Measurements from ENCODE around the gene C12orf56.

The C12orf56 gene, protein sequence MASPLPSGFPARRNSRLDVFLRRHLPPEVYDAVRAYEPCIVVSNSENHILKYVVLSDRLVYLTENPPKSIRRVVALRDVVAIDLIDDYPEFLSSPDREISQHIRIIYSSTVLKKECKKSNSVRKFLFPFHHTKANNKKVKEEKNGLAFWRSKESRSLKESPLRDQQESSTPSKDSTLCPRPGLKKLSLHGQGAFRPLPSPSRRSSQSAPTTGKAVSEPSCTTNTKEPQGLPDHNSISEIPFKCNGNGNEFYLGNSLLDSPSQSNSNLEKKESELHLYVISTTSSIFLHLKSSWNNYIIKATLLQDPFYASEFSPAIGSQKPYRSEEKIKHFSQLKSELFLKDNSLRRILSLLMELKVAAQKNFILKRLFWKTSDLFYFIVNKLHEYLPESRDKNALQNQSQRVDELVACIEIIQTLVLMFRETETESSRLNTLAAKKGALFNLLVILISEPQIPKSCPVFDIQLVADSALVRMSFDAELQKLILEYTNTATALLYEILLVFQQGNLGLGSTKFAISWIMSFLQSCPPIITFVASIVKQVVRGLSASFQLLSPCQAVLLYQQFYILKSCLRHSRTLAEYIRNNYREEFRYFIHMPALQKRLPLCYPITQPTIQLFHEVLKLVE

DNA sequence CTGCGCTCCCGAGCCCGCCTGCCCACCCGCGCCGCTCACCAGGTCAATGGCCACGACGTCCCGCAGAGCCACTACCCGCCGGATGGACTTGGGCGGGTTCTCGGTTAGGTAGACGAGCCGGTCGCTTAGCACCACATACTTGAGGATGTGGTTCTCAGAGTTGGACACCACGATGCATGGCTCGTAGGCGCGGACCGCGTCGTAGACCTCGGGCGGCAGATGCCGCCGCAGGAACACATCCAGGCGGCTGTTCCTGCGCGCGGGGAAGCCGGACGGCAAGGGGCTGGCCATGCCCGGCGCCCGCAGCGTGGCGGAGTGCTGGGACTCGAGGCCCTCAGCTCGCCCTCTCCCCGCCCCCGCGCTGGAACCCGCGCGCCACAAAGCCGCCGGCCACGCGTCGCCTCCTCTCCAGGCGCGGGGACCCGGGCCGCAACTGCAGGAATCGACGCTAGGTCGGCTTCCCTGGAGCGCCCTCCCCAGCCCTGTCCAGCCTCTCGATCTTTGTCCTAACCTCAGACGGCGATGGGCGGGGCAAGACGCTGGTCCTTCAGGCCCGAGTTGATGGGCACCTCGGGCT lies at the start of gene C12orf56:
Gene C12orf56, minus strand, starts transcription at position 484 of the 577 bp plus-strand sequence. Its CDS starts 193 bp downstream, at position 291.
- DNase-seq = peak in 1 of 4 experiments; percentile 17

DNA sequence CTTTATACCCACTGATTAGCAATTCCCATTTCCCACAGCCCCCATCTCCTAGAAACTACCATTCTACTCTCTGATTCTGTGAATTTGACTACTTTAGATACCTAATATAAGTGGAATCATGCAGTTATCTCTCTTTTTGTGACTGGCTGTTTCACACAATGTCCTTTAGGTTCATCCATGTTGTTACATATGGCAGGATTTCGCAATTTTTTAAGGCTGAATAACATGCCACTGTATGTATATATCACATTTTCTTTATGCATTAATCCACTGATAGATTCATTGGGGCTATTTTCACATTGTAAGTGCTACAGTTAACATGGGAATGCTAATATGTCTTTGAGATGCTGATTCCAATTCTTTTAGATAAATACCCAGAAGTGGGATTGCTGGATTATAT lies 49.5 kb upstream of the C12orf56 start:
- no peak for DNase-seq

DNA sequence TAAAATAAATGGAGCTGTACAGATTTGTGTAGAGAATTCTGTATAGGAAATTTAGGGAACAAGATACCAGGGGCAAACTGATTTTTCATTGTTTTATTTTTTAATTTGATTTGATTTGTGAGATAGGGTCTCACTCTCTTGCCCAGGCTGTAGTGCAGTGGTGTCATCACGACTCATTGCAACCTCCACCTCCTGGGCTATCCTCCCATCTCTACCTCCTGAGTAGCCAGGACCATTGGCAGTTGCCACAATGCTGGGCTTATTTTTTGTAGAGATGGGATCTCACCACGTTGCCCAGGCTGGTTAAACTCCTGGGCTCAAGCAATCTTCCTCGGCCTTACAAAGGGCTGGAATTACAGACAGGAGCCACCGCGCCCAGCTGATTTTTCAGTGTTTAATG lies 43.4 kb upstream of the C12orf56 start:
- no peak for DNase-seq

DNA sequence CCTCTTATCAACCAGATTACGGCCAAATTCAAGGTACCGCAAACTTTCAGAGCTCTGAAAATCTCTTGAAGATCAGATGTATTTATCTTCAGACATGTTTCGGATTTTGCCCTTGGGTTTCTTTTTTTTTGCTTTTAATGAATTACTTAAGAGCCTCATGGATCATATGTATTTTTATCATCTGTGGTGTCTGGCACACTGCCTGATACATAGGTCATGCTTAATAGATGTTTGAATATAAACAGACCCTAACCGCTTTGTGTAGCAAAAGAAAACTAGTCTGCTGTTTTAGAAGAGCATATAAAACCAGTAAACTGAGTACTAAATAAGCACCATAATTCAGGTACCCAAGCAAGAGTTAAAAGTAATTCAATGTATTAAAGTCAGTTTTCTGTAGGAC lies 41.2 kb upstream of the C12orf56 start:
- DNase-seq = no peak

DNA sequence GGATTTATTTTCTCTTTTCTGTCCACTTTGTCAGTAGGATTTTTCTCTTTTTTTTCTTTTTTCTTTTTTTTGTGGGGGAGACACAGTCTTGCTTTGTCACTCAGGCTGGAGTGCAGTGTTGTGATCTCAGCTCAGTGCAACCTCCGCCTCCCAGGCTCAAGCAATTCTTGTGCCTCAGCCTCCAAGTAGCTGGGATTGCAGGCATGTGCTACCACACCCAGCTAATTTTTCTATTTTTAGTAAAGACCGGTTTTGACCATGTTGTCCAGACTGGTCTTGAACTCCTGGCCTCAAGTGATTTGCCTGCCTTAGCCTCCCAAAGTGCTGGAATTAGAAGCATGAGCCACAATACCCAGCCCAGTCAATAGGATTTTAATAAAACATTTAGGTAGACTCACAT lies 40.3 kb upstream of the C12orf56 start:
- DNase-seq = no peak

DNA sequence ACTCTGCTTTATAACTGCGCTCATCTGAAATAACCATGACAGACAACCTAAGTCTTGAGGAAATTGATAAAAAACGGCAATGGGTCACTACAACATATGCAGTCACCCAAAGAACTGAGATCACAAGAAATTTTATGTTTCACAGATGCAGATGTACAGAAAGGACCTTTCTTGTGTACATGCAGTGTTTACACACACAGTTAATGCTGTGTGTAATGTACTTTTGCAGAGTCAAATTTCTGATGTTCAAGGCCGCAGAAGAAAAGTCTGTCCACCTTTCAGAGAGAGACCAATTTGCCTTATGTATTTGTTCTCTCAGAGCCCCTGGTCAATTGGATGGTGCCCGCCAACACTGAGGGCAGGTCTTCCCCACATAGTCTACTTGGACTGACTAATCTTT lies 38.4 kb upstream of the C12orf56 start:
- no peak for DNase-seq

DNA sequence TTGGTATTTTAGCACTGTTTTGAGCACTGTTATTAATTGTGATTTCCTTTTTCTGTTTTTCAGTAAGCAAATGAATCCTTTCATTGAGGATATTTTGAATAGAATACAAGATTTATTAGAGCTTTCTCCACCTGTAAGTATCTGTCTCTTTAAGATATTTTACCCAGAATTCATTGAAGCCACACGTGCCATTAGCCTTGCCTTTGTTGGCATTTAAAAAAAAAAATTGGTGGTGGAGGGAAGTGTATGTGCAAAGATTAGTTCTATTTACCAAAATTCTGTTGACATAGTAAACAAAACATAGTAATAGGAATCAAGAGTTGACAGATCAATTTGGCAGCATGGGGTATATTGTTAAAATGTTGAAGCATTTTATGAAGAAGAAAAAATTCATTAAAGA lies 37.4 kb upstream of the C12orf56 start:
- no peak for DNase-seq

DNA sequence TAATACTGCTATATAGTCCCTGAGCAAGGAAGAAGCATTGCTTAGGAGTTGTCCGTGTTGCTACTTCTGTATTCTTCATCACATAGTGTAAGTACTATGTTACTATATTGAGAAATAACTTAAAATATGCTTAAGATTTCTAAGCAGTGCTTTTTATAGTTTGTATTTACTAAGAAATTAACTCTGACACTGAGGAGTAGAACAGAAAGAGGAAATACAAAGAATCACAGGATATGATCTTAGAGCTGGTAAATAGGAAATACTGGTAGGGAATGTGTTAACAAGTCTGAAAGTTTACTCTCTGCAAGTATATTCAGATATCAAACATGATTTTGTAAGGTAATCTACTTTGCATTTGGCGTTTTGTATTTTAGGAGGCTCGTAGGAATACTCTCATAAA lies 29.1 kb upstream of the C12orf56 start:
- no peak for DNase-seq

DNA sequence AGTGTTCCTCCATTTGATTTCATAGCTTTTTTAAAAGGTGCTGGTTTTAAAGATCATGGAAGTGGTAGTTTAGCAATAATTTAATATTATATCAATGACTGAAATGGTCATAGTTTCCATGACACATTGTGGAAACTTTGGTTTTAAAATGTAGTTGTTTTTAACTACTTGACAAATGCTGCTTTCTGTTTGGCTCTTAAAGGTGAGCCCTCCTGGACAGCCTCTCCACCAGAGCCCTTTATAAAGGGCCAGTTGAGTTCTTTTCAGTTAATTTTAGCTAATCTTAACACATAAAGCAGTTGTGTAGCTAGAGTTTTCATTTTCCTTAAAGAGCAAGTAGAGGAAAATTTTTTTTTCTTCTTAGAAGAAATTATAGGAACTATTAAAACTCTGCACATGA lies 27.7 kb upstream of the C12orf56 start:
- DNase-seq = no peak

DNA sequence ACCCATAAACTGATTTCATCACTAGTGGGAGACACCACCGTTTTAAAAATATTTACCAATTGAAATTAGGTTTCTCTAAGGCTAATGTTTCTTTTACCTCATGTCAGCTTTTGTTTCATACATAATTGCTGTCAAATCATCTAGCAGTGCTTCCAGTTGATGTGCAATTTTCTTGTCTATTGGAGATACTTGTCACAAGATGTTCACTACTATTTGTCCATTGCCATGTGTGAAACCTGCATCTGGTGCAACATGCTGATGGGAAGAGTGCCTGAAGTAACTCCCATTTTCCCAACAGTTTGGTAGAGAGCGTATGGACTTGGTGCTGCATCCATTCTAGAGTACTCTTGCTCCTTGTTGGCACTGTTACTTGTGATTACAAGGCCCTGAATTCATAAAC lies 23.3 kb upstream of the C12orf56 start:
- DNase-seq = no peak

DNA sequence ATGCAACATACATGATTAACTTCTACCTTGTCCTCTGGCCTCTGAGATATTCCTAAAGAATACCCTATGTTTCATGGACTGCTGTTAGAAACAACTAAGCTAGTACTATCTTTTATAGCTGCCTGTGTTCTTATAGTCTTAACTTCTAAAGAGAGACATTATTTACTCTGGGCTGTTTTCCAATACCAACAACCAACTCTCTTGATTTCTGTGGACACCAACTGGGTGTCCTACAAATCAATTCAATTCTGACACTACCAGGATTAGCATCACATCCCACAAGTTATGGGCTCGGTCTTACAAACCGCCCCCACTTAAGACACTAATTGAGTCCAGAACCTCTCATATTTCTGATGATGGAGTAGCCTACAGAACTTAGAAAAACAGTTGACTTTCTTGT lies 21.9 kb upstream of the C12orf56 start:
- DNase-seq = no peak

DNA sequence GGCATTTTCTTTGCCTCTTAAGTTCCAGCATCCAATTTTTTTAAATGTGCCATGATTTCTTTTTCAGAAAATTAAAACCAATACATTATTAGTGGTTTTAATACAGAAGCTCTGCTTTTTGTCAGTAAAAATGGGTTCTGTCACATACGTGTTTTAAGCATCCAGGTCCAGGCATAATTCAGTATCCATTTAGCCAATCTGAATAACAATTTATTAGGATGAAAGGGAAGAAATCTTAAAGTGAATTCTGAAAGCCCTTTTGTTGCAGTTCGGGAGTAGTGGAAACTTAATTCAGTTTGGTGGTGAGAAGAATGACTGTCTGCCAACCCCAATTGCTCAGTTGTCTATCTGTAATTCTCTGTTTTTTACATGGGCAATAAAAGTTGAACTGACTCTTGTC lies 20.9 kb upstream of the C12orf56 start:
- no peak for DNase-seq

DNA sequence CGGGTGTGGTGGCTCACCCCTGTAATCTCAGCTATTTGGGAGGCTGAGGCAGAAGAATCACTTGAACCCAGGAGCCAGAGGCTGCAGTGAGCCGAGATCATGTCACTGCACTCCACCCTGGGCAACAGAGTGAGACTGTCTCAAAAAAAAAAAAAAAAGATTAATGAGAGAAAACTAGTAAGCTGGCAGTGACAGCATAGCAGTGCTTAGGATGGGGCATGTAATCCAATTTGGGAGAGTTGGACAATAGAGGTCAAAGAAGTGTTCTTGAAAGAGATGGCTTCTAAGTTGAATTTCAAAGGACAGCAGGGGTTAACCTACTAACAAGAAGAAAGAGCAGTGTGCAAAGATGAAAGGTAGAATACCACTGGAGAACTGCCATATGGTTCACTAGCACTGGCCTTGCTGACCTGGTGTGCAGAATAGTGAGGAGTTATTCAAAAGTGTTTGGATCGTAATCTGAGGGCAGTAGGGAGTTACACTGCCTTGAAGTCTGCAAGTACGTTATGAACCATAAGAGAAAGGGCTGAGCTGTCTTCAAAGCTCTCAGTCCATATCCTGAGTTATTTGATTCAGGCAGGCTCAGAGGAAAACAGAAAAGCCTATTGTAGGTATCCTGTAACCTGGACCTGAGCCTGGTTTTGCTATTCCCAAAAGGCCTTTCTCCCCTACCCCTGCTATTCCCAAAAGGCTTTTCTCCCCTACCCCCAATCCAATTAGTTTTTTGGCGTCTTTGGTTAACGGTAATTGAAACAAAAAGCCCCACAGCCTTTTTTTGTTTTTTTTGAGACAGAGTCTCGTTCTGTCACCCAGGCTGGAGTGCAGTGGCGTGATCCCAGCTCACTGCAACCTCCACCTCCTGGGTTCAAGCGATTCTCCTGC lies 17.0 kb upstream of the C12orf56 start:
- no peak for DNase-seq

DNA sequence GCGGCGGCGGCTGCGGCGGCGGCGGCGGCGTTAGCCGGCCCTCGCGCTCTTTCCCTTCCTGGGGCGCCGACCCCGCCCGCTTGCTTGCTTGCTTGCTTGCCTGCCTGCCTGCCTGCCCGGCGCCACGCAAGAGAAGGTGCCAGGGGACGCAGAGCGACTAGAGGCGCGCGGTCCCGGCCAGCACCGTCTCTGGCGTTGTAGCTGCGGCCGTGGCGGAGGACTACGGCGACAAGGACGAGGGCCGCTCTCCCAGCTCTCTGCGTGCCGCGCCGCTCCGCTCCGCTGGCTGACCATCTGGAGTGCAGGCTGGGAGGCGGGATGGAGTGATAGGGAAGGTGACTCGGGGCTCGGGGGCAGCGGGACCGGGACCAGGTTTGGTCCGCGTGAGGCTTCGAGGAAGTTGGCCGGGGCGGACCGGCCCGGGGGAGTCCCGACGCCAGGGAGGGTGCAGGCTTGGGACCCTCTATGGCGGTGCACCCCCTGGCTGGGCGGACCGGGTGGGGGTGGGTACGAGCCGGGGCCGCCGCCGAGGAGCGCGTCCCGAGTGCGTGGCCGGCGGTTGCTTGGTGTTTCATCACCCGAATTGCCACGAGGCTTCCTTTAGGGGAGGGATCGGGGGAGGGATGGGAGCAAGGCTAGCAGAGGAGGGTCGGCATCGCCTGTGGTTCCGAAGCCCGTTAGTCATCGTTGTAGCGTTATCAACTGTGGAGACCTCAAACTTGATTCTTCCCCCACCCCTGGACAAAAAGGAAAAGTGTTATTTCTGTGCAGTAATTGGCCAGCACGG lies 14.1 kb upstream of the C12orf56 start:
- DNase-seq = peak; percentile 30 to 86 (median 50)

DNA sequence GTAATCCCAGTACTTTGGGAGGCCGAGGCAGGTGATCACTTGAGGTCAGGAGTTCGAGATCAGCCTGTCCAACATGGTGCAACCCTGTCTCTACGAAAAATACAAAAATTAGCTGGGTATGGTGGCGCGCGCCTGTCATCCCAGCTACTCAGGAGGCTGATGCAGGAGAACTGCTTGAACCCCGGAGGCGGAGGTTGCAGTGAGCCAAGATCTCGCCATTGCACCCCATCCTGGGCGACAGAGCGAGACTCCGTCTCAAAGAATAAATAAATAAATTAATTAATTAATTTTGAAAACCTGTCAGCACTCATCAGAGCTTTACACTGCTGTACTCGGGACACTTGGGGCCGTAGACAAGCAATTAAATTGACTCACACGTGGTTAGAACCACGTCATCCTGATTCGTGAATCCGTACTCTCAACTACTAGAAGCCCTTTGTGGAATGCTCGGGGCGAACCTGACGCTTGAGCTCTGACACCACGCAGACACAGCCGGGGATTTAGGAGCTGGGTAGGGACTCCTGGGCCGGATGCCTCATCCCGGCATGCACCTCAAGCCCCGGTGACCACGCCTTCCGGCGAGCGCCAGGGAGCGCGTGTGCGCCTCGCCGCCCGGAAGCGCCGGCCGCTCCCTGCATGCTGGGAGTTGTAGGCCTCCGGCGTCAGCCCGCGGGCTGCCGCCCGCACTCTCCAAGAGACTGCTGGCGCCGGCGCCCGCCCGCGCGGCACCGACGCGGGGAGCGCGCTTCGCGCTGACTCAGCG lies 13.3 kb upstream of the C12orf56 start, which contains the start of gene XPOT:
Gene XPOT, plus strand, starts transcription at position 686 of the 763 bp plus-strand sequence. CDS start 5,644 bp downstream, outside the sequence.
- DNase-seq = peak; percentile 77 to 88 (median 82)

DNA sequence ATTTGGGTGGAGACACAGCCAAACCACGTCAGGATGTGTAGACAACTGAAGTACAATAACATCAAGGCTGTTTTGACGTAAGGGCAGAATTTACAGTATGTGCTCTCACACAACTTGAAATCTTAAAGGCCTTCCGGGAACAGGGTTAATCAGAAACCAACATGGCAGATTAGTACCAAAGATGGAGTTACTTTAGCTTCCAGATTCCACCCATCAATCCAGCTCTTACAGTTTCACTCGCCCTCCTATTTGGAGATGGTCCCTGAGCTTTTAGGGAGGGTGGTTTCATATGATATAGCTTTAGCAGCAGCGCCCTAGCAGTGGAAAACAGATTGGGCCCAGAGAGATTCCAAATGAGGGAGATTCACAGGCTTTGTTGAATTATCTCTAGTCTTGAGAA lies 11.6 kb upstream of the C12orf56 start:
- no peak for DNase-seq

DNA sequence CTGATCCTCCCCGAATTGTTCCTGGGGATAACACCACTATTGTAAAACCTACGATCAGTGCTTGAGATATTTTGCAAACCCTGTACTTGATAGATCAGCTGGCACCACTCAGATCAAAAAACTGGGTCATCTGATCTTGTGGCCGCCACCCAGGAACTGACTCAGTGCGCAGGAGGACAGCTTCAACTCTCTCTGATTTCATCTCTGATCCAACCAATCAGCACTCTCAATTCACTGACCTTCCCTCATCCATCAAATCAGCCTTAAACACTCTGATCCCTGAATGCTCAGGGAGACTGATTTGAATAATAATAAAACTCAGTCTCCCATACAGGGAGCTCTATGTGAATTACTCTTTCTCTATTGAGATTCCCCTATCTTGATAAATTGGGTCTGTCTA lies 9.5 kb upstream of the C12orf56 start:
- DNase-seq = no peak

DNA sequence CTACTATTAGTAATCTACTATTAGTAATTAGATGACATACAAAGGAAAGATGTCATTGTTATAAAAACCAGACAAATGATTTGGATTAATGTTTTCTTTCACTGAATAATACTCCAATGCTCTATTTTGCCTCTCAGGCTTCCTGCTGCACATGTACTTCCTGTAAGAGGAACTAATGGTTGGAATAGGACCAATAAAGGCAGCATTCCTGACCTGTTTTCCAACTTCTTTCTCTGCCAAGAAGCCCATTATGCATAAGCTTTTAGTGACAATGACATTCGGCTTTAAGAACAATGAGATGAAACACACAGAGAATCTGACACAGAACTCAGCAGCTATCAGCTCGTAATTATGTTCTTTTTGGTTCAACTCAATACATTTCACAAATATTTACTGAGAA lies 5.2 kb upstream of the C12orf56 start:
- no peak for DNase-seq

DNA sequence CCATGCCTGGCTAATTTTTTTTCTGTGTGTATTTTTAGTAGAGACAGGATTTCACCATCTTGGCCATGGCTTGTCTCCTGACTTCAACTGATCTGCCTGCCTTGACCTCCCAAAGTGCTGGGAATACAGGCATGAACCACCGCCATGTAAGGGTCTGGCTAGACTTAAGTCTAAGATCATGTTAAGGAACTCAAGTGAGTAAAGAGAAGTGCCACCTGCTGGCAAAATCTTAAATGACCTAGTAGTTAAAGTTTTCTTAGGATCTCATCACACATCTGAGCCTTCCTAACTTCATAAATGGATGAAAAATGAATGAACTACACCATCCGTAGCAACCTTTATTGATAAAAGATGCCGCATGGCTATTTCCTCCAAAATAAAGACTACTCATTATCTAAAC lies 1.7 kb upstream of the C12orf56 start:
- no peak for DNase-seq

DNA sequence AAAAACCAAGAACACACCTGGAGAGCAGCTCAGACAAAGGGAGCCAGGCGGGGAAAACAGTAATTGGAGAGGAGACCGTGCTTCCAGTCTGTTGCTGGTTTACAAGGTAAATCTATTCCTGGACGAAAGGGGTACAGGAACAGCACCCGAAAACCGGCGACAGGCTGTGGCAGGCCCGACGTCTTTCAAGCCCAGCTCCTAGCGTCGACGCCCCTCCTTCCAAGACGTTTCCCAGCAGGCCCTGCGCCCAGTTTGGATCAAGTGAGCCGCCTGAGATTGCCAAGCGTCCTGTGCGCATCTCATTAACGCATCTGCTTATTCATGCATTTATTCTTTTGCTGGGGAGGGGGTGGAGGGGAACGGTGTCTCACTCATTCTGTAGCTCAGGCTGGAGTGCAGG lies 1.4 kb downstream of the C12orf56 start:
- no peak for DNase-seq

DNA sequence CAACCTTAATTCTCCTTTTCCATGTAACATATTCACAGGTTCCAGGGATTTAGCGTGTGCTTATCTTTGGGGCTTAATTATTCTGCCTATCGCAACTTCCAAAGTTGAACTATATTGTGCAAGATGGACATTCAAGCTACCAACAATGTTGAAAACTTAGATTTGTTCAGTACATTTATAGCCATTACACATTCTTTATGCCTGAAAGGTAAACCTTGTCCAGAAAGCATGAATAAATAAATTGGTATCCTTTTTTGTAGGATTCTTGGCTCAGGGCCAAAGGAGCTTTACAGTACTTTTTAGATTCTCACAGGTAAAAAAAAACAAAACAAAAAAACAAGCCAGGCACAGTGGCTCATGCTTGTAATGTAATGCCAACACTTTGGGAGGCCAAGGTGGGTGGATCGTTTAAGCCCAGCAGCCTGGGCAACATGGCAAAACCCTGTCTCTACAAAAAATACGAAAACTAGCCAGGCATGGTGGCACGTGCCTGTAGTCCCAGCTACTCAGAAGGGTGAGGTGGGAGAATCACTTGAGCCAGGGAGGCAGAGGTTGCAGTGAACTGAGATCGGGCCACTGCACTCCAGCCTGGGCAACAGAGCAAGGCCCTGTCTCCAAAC lies 3.3 kb downstream of the C12orf56 start:
- DNase-seq = no peak

All from activated naive CD4-positive, alpha-beta T cell (primary cell).